Osteocyte (in vitro differentiated cells): ENCODE data around the gene EVC. TPM values are rescaled to one million over a fixed set of nuclear protein-coding genes. Genes with fewer than 3 reads are reported as not detected.

Source experiments
- DNase-seq: peaks from one replicate; pipeline ENCODE4 v3.0.0; 2021; ENCODE audit warnings: mixed read lengths; ENCODE audit not compliant: unreplicated experiment; ENCODE audit errors: extremely low spot score
- H3K27ac Mint-ChIP-seq: one replicate; pipeline ENCODE4 v1.8.0; 2021; ENCODE audit warnings: mild to moderate bottlenecking, mixed read lengths; ENCODE audit not compliant: unreplicated experiment
- H3K27me3 Mint-ChIP-seq: one replicate; pipeline ENCODE4 v1.8.0; 2021; ENCODE audit warnings: mixed read lengths; ENCODE audit not compliant: unreplicated experiment
- H3K36me3 Mint-ChIP-seq: one replicate; pipeline ENCODE4 v1.8.0; 2021; ENCODE audit warnings: mixed read lengths; ENCODE audit not compliant: unreplicated experiment
- H3K4me1 Mint-ChIP-seq: one replicate; pipeline ENCODE4 v1.8.0; 2021; ENCODE audit warnings: mixed read lengths; ENCODE audit not compliant: unreplicated experiment
- H3K4me3 Mint-ChIP-seq: one replicate; pipeline ENCODE4 v1.8.0; 2021; ENCODE audit warnings: mild to moderate bottlenecking, moderate library complexity, mixed read lengths; ENCODE audit not compliant: unreplicated experiment
- H3K9me3 Mint-ChIP-seq: one replicate; pipeline ENCODE4 v1.8.0; 2021; ENCODE audit warnings: mixed read lengths; ENCODE audit not compliant: unreplicated experiment
- CTCF ChIP-seq: fragments of 200-600 bp; sonication (generic); IDR thresholded peaks from 2 replicates; pipeline ENCODE4 v1.5.0; 2021; ENCODE audit warnings: antibody characterized with exemption, mild to moderate bottlenecking, moderate library complexity
- total RNA-seq: library from RNA; stranded (reverse); gene quantifications from 2 replicates; pipeline ENCODE4 v1.2.1, GENCODE V29; 2021

The EVC gene
- total RNA-seq, 1 donor from 2014 or later, result 41.6 TPM

GRCh38 chr4:5676763-5677162 lies 34.2 kb upstream of the EVC start:
- no peak for DNase-seq
- H3K4me1 Mint-ChIP-seq, result no peaks in the 10 kb centered on the region
- H3K36me3 Mint-ChIP-seq, result peaks cover 3% of the 10 kb centered on the region
- H3K27ac Mint-ChIP-seq, result no peak overlapping the region
- TF ChIP-seq CTCF, result no peak
- H3K9me3 Mint-ChIP-seq, result no peaks in the 10 kb centered on the region
- peaks cover 3% of the 10 kb centered on the region for H3K27me3 Mint-ChIP-seq
- H3K4me3 Mint-ChIP-seq, result no peak overlapping the region

- Mint-ChIP-seq H3K36me3 (peaks cover 4% of the 10 kb centered on the region), H3K27ac (no peak overlapping the region)
Measured at GRCh38 chr4:5678977-5679376, 32.0 kb upstream of the EVC start.

GRCh38 chr4:5683566-5683965 lies 27.4 kb upstream of the EVC start:
- Mint-ChIP-seq H3K9me3 (peaks cover 3% of the 10 kb centered on the region), H3K27me3 (no peaks in the 10 kb centered on the region), H3K4me3 (no peak overlapping the region), H3K27ac (no peak overlapping the region), H3K36me3 (peaks cover 13% of the 10 kb centered on the region), H3K4me1 (no peaks in the 10 kb centered on the region)
- no peak for DNase-seq
- no peak for TF ChIP-seq CTCF

More at GRCh38 chr4:5678977-5679376, 32.0 kb upstream of the EVC start:
- no peak for DNase-seq
- no peaks in the 10 kb centered on the region for H3K27me3 Mint-ChIP-seq
- TF ChIP-seq CTCF, result no peak
- no peak overlapping the region for H3K4me3 Mint-ChIP-seq
- no peaks in the 10 kb centered on the region for H3K9me3 Mint-ChIP-seq
- H3K4me1 Mint-ChIP-seq, result no peaks in the 10 kb centered on the region

- no peak overlapping the region for H3K27ac Mint-ChIP-seq
- no peak for DNase-seq
- no peak overlapping the region for H3K4me3 Mint-ChIP-seq
- no peaks in the 10 kb centered on the region for H3K27me3 Mint-ChIP-seq
- no peaks in the 10 kb centered on the region for H3K4me1 Mint-ChIP-seq
- peaks cover 17% of the 10 kb centered on the region for H3K36me3 Mint-ChIP-seq
- peaks cover 3% of the 10 kb centered on the region for H3K9me3 Mint-ChIP-seq
- no peak for TF ChIP-seq CTCF
Measured at GRCh38 chr4:5685296-5685695, 25.7 kb upstream of the EVC start.

- Mint-ChIP-seq H3K4me3 (no peak overlapping the region), H3K4me1 (no peaks in the 10 kb centered on the region), H3K9me3 (peaks cover 3% of the 10 kb centered on the region), H3K27ac (no peak overlapping the region), H3K27me3 (no peaks in the 10 kb centered on the region), H3K36me3 (peaks cover 20% of the 10 kb centered on the region)
- no peak for DNase-seq
- no peak for TF ChIP-seq CTCF
Measured at GRCh38 chr4:5686338-5686737, 24.7 kb upstream of the EVC start.
